GM10847 (cell line): Measurements from ENCODE around the gene MLST8.

Experiments
- POLR2A ChIP-seq: IDR thresholded peaks from 2 replicates; pipeline ENCODE4 v1.6.1; 2011; ENCODE audit not compliant: insufficient read length; ENCODE audit errors: extremely low read depth

The MLST8 gene

DNA sequence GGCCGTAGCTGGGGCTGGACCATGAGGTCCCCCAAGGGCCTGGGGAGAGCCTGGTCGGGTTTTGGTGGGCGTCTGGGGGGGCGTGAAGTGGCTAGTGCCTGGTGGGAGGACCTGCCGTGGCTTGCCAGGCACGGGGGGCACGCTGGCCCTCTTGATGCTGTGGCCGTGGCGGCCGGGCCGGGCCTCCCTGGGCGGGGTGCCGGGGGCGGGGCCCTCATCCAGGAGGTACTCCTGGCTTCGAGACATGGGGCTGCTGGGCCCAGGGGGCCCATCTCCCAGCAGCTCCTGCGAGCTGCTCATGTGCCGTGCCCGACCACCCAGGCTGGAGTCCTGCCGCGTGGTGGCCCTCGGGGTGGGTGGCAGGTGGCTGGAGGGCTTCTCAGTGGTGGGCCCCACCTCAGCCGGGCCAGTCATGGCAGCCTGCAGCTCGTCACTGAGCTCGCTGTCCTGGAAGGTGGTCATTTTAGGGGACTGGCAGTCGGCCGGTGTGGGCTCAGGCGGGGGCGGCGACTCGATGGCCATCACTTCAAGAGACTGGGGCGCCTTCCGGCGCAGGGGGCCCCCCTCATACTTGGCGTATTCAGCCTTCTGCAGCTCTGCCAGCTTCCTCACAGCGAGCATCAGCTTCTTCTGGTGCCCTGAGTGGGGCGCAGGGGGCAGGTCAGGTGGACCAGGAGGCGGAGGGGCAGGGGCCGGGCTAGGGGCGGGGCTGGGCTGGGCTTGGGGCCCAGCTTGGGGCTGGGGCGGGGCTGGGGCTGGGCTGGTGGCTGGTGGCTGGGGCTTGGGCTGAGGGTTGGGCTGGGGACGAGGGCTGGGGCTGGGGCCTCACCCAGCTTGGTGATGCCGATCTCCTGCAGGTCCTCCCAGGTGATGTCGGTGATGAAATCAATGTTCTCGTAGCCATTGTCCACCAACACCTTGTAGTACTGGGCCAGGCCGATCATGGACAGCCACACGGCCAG, 24.0 kb upstream of the MLST8 start:
- no peak for TF ChIP-seq POLR2A

DNA sequence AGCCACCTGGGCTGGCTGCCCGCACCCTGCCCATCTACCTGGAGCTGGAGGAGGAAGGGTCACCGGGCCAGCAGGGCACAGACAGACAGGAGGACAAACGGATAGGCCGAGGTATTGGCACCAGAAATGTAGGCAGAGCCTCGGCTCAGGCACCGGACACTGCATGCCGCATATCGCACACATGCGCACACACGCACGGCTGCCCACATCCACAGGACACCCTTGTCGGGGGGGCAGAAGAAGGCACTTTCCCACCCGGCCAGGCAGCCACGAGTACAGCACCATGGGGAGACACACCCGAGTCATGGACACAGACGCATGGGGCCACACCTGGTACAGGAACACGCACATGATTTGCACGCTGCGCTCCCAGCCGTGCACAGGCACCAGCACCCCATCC, 23.3 kb upstream of the MLST8 start:
- TF ChIP-seq POLR2A = no peak

DNA sequence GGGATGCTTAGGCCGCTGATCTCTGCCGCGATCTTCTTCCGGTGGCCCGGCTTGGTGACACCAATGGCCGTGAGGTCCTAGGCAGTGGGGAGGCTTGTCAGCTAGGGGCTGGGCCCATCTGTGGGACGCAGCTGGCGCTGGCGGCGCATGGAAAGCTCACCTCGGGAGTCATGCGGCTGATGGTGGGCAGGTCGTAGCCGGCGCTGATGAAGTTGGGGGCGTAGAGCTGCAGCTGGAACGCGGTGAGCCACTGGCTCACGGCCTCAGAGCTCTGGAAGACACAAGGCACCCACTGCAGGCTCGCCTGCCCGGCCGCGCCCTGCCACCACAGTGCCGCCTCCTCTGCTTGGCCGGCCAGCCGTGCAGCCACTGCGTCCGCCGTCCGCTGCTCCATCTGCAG, 21.6 kb upstream of the MLST8 start:
- TF ChIP-seq POLR2A = no peak

DNA sequence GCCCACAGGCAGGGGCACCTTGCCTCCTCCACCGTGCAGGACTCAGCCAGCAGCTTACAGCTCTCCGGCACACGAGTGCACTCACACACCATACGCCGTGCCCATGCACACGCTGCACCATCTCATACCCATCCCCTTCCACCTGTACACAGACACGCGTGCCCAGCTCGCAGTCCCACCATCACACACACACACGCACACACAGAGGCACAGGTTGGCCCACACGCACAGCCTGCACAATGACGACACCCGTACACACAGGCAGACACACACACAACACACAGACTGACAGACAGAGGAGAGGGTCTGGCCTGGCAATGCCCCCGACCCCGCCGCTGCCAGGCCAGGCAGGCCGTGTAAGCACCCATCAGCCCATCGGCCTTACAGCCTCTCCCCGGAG, 20.9 kb upstream of the MLST8 start:
- no peak for TF ChIP-seq POLR2A

DNA sequence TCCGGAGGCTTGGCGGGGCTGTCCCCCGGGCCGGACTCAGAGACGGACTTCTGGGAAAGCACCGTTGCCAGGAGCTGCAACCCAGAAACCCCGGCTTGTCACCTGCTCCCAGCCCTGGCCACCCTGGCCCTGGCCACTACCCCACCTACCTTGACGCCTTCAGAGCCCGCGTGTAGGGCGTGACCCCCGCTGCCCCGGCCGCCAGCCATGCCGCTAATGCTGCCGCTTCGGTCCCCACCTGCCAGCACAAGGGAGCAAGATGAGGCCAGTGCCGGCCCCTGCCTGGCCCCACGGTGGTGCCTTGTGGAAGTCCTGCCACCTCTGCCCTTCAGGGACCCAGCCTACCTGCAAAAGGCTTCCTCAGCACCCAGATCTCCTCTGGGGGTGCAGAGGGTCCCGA, 20.3 kb upstream of the MLST8 start:
- no peak for TF ChIP-seq POLR2A

DNA sequence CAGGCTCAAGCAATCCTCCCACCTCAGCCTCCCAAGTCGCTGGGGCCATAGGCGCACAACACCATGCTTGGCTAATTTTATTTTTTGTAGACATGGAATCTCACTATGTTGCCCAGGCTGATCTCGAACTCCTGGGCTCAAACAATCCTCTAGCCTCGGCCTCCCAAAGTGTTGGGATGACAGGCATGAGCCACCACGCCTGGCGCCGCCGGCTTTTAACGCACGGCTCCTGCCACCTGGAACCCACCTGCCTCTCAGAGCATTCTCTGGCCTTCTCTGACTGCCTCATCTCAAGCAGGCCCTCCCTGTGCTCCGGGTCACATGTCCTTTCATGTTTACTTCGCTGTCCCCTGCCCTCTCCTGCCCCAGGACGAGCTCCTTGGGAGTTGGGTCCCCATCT, 19.2 kb upstream of the MLST8 start:
- no peak for TF ChIP-seq POLR2A

DNA sequence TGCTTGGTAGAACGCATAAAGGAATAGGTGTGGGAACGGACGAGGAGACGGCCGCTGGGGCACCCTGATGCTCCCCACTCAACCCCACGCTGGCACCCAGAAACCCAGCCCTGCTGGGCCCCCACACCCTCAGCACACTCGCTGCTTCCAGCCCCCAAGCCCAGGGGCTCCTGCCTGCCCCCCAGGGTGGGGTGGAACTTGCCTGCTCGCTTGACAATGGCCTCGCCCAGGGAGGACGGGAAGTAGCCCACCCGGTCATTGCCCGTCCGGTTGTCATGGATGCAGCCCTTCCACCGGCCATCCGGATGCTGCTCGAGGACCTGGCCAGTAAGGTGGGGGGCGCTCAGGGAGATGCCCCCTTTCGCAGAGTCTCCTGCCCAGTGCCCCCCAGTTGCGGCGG, 18.7 kb upstream of the MLST8 start:
- no peak for TF ChIP-seq POLR2A

DNA sequence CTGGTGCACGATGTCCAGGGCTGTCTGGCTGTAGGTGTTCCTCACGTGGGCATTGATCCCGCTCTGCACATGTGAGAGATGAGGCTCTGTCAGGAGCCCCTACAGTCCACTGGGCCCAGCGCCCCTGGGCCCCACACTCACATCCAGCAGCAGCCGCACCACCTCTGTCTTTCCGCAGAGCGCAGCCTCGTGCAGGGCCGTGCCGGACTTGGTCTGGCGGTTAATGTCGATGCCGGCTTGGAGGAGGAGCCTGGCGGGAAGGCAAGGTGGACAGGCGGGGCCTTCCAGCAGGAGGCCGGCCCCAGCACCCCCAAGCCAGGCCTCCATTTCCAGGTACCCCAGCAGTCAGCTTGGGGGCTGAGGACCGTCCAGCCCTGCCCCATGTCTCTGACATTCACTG, 18.0 kb upstream of the MLST8 start:
- no peak for TF ChIP-seq POLR2A

DNA sequence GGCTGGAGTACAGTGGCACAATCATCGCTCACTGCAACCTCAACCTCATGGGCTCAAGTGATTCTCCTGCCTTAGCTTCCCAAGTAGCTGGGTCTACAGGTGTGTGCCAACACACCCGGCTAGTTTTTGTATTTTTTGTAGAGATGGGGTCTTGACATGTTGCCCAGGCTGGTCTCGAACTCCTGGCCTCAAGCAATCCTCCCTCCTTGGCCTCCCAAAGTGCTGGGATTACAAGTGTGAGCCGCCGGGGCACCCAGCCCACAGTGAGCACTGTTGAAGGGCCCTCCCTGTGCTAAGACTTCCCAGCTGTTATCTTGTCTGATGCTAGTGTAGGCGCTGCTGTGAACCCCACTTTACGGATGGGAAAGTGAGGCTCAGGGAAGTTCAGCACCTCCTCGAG, 16.9 kb upstream of the MLST8 start:
- no peak for TF ChIP-seq POLR2A

DNA sequence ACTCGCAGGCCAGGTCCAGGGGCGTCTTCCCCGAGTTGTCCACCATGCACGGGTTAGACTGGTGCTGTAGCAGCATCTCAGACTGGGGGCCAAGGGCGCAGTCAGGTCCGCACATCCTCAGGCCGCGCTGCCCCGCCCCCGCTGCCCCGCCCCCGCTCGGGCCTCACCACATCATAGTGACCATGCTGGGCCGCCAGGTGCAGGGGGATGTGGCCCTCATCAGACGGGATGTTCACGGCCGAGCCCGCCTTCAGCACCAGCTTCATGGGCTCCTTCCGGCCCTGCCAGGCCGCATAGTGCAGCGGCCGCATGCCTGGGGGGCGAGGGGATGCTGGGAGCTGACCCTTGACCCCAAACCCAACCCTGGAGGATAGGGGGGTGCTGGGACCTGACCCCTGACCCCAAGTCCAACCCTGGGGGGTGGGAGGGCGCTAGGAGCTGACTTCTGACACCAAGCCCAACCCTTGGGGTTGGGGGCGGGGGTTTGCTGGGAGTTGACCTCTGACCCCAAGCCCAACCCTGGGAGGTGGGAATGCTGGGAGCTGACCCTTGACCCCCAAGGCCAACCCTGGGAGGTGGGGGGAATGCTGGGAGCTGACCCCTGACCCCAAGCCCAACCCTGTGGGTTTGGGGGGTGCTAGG, 15.9 kb upstream of the MLST8 start:
- TF ChIP-seq POLR2A = no peak

DNA sequence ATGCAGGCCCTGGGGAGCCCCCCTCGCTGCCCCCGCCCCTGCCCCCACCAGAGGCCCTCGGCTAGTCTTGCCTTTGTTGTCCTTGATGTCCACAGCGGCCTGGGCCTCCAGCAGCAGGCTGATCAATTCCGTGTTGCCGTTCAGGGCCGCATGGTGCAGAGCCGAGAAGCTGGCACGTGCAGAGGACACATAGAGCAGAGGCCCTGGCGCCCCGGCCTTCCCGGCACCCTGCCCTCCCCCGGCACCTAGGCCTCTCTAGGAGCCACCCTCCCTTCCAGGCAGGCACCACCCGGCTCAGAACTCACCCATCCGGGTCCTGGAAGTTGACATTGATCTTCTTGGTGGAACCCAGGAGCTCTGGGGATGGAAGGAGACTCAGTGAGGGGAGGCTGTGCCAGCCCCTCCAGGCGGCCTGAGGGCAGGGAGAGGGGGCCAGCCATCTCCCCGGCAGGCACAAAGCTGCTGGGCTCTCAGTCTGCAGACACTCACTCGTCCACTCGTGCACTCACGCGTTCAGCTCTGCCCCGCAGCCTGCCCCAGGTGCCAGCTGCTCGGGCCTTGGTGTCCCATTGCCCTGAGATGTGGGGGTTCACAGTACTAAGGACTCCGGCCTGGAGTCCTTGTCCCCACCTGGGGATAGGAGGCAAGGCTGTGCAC, 15.1 kb upstream of the MLST8 start:
- no peak for TF ChIP-seq POLR2A

DNA sequence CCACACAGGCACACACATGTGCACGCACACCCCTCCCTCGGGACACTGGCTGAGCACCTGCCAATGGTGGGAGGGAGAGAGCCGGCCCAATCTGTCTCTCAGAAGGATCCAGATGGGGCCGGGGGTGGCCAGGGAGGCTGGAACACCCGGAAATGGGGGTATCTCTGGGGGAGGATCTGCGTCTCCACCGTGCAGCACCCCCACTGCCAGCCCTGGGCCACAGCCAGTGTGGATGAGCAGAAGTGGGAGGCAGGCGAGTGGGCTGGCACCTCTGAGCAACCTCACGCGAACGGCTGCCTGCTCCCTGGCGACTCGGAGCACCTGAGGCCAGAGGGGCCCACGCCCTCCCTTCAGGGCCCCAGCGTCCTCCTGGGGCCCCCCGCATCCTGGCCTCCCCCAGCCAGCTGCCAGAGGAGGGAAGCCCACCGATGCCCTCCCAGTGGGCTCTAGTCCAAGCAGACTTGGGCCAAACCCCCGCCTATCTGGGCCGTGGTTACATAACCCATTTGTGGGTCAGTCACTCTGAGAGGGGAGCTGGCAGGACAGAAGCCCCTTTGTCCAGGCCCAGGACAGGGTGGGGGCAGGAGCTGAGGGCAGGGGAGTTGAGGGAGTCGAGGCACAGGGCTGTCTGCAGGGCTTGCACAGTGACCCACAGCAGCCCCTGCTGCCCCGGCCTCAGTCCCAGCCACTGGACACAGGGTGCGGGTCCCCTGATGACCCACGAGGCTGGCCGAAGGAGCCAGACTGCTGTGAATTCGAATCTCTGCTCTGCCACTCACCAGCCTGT, 14.4 kb upstream of the MLST8 start:
- no peak for TF ChIP-seq POLR2A

DNA sequence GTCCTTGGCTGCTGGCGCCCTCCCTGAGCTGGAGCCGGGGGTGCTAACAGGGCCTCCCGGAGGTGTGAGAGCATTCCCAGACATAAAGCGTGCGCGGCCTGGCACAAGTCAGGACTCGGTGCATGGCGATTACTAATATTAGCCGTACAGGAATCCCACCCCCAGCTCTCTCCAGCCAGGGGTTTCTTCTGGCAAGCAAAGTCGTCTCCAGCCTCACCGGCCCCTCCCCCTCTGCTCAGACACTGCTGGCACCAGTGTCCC, 13.9 kb upstream of the MLST8 start:
- TF ChIP-seq POLR2A = no peak

DNA sequence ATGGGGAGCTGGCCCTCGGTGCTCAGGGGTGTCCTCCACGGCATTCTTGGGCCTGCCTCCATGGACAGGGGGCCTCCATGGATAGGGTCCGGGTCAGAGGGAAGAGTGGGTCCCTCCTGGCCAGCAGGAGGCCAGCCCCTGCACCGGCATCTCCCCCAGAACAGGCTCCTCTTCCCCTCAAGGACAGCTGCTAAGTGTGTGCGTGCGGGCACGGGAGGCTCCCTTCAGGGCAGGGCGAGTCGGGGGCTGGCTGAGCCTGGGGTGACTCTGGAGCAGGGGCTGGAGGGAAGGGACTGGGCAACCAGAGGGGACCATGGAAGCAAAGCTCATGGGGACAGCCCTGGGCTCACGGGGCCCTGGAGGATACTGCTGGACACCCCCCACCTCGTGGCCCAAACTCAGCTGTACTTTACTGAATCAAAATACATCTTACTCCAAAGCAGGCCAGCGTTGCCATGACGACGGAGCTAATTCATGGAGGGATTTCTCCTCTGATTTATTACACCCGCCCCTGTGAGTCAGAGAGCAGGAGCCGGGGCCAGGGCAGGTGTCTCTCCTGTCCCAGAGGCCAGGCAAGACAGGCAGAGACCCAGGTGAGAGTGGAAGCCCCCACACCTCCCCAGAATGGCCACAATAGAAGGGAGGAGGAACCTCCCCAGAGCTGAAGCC, 11.0 kb upstream of the MLST8 start:
- TF ChIP-seq POLR2A = no peak

DNA sequence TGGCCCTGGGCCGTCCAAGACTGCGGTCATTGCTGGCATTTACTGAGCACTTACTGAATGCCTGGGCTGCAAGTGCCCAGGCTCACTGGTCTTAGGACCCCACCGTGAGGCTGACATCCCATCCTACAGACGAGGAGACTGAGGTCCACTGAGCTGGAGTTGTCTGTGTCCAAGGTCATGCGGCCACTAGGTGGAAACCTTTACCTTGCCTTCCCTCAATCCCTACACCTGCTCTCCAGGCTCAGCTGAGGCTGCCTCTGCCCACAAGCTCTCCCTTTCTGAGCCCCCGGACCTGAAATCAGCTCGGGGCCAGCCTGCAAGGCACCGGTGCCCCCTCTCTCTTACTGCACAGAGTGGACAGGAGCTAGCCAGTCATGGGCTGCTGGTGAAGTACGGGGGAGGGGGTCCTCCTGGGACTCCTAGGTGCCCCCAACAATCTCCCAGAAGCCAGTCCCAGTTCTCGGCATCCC, 10.4 kb upstream of the MLST8 start:
- no peak for TF ChIP-seq POLR2A
